GM19395 (cell line): Measurements from ENCODE around the gene SLC66A2.

Experiments used
- ATAC-seq: cut with Tn5 transposase; IDR thresholded peaks from one replicate; pipeline ENCODE4 v1.9.1; 2021; ENCODE audit warnings: mild to moderate bottlenecking, moderate library complexity; ENCODE audit not compliant: unreplicated experiment

Gene SLC66A2

DNA sequence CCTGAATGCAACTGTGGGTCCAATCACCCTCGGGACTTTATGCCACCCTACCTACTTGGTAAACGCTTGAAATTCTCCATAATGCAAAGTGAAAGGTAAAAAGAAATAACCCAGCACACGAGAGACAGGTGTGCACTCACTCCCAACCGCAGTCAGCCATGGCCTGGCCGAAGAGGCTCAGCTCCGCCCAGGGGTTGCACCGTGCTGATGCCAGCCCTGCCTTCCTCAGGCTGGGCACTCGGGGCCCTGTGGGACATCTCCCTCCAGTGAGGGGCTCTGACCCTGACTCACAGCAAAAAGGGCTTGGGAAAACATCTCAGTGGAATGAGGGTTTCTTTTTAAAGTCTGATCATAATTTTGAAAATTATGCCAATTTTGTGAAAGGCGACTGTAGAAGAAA, 13.3 kb downstream of the SLC66A2 start:
- ATAC-seq = no peak

DNA sequence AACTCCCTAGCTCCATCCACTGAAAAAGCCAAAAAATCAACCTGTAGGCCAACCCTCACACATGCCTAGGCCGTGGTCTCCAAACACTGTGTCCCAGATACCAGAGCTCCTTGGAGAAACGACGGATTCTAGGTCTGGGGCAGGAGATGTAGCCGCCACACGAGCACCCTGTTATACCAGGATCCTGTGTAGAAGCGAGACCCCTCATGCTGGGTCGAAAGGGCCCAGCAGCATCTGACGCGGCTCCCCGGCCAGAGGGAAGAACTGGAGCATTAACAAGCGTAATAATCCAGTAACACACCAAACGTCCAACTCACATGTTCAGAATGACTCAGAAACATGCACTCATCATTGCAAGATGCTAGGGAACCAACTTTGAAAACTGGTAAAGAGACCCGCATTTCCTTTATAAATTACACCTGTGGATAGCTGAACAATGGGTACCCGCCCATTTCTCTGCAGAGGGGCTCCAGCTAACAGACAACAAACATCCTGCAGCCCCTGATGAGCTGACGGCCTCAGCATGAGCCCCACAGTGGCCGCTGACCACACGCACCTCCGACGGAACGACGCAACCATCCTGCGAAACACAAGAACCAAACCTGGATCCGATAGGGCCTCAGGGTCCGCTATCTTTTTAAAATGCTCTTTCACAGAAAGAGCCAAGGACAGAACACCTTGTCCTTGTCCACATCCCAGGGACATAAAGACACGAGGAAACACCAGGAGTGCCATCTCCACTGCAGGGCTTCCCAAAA, 14.2 kb downstream of the SLC66A2 start:
- no peak for ATAC-seq

DNA sequence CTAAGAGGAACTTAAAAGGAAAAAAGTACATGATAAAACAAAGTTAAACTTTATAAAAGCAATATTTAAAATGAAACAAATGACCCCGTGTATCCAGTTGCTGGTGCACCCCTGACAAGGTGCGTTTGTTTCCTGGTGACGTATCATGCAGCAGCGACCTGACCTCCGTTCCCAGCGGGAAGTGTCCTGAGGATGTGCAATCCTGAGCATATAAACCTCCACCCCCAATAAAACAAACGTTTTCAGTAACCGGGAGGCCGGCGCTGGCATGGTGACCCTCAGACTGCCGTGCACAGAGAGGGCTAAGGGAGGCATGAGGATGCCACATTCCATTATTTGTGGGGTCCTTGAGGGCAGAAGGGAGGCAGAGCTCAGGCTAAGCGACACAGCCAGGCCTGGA, 14.8 kb downstream of the SLC66A2 start:
- ATAC-seq = no peak

DNA sequence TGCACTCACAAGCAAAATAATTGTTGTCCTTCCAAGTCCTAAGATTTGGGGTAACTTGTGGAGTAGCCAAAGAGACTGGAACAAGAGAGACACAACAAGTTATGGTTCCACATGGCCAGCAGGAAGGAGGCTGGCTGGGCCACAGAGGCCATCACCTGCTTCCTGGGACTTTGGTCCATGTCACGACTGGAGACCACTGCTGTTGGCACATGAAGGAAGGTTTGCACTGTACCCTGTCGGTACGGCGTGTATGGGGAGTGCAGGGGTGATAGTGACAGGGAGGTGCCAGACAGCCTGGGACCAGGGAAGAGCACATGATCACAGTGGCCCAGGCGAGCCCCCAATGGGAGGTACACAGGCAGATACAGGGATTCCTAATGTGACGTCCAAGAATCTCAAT, 15.5 kb downstream of the SLC66A2 start:
- no peak for ATAC-seq

DNA sequence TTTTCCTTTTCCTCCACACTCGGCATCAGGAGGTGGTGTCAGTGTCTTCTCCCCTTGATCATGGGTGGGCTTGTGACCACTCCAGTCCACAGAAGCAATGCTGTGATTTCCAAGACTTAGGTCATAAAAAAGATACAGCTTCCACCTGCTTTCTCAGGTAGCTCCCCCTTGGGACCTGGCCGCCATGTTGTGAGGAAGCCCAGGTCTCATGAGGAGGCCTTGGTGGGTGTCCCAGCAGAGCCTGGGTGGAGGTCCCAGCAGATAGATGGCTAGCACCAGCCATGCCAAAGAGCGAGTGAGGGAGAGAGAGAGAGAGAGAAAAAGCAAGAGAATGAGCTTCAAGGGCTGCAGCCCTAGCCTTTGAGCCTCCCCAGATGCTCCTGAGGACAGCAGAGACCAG, 16.0 kb downstream of the SLC66A2 start:
- ATAC-seq = no peak

DNA sequence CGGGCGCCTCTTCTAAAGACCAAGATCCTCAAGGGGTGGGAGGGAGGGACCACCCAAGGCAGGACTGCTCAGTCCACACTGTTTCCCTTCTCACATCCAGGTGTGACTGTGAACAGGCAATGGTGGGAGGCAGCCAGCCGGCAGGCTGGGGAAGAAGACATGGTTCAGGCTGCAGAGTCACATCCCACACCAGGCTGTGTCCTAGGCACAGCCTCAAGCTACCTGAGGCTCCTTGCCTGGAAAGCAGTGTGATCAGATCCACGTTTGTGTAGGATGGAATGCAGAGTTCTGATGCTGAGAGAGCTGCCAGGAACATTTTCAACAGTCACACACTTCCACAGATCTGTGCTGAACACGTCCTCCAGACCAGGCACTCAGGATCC, 16.4 kb downstream of the SLC66A2 start:
- no peak for ATAC-seq

DNA sequence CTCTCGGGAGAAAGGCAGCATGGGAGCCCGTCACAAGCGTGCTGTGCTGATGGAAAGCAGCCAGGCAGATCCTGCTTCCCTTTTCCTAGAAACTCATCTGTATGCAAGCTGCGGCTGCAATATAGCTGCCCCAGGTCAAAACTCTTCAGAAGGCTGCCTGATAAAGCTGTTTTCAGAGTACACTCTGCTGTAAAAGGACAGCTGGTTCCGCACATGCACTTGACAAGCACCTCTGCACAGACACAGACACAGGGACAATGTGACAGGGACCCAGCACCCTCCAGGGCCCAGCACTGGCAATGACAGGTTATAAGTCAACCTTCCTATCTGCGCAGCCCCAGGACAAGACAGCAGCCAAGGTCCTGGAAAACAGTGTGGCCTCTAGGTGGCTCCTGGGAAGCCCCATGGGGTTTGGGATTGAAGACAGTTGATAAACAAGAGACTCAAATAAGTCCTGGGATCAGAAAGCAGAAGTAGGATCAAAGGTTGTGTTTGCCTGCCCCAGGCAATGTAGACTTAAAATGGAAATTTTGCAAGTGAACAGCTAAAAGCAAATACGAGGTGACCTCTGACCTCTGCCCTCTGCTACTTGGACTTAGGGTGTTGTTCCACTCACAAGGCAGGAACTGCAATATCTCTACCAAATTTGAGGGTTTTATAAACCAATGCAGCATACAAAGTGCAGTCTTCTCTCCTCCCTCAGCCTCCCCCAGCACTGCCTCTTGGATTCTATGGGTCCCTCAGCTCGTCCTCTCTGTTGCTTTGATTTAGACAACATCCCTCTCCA, 16.9 kb downstream of the SLC66A2 start:
- ATAC-seq = no peak

DNA sequence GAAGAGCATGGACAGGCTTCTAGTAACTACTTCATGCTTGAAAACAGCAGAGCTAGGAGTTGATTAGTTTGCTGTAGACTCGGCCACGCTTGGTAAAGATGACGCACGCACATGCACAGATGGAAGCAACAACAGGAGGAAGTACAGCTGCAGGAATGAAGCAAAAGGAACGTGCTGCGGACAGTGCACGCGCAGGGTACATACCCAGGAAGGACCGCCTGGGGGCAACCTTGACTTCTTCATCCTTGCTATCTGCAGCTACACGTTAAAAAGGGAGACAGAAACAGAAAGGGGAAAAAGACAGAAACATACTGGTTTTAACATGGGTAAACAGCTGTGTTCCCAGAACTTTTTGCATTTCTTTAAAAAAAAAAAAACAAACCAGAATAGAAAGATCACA, 17.7 kb downstream of the SLC66A2 start:
- no peak for ATAC-seq

DNA sequence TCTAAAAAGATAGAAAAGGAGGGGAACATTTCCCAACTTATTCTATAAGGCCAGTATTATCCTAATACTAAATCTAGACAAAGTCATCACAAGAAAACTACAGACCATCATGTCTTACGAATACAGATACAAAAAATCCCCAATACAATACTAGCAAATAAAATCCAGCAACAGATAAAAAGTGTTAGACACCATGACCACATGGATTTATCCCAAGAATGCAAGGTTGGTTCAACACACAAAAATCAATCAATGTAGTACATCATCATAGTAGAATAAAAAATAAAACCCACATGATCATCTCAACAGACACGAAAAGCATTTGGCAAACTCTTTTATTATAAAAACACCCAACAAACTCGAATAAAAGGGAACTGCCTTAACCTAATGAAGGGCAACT, 18.5 kb downstream of the SLC66A2 start:
- ATAC-seq = no peak

DNA sequence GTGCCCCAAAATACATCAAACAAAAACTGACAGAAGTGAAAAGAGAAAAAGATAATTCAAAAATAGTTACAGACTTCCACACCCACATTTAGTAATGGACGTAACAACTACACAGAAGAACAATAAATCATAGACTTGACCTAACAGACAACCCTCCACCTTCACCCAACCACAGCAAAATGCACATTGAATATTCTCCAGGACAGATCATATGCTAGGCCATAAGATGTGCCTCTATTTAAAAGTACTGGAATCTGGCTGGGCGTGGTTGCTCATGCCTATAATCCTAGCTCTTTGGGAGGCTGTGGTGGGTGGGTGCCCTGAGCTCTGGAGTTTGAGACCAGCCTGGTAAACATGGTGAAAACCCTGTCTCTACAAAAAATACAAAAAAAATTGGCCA, 20.0 kb downstream of the SLC66A2 start:
- ATAC-seq = no peak

DNA sequence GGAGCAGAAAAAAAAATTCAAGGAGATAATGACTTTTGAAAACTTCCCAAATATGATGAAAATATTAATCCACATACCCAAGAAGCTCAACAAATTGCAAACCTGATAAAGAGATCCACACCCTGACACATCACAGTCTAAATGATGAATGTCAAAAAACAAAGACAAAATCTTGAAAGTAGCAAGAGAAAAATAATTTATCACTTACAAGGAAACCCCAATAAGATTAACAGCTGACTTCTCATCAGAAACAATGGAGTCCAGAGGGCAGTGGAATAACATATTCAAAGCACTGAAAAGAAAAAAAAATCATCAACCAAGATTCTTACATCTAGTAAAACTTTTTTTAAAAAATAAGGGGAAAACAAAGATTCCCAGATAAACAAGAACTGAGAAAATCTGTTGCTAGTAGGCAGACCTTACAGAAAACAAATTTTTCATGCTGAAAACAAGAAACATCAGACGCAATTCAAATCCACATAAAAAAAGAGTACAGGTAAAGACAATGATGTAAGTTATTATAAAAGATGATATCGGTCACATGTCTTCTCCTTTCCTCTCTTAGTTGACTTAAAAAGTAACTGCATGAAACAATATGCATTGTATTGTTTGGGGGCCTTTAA, 21.3 kb downstream of the SLC66A2 start:
- no peak for ATAC-seq

DNA sequence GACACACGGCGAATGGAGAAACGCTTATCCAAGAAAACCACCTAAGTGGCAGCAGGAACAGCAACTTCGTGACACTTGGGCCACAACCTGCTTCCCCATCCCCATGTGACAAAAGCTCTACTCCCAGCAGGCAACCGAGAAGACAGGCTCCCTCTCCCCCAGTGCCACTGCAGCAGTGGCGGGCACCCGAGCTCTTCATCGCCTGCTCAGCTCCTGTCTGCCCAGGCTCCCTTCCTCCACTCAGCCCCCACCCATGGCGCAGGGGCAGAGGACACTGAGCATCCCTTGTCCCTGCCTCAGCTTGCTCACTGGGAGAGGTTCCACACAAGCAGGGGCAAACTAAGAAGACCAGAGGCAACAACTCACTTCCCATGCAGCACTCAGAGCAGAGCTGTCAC, 22.9 kb downstream of the SLC66A2 start:
- no peak for ATAC-seq

DNA sequence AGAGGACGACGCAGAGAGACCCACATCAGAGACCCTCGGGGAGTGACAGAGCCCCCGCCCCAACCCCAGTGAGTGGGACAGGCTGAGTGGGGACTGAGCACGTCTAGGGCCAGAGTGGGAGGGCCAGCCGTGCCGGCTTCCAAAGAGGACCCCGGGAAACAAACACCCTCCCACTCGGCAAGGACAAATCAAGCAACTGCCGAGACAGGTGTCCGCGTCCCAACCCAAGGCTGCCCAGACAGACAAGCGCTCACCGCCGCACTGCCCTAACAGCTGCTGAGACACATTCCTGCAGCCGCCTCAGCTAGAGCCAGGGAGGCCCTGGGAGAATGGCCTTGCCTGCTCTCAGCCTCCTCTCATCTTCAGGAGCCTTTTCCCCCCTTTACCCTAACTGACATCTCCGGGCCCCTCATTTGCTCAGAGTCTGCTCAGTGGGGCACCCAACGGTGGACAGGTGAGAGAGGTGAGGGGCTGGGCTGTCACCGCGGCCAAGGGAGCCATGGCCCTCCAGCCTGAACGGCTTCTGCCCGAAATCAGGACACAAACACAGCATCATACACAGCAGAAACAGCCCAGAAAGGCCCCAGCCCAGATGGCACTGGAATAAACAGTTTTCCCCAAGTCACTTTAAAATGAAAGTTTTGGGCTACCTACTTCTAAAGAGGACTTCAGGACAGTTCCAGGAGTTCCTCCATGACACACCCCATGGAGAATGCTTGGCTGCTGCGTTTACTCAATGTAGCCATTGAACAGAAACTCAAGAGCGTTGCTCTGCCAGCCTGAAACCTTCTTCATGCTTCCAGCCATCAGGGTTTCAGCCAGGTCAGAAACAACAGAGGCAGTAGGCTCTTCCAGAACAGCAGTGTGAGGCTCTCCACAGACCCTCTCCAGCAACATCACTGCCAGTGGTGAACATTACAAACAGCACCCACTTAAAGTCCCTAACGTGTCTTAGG, 23.6 kb downstream of the SLC66A2 start:
- ATAC-seq = no peak

DNA sequence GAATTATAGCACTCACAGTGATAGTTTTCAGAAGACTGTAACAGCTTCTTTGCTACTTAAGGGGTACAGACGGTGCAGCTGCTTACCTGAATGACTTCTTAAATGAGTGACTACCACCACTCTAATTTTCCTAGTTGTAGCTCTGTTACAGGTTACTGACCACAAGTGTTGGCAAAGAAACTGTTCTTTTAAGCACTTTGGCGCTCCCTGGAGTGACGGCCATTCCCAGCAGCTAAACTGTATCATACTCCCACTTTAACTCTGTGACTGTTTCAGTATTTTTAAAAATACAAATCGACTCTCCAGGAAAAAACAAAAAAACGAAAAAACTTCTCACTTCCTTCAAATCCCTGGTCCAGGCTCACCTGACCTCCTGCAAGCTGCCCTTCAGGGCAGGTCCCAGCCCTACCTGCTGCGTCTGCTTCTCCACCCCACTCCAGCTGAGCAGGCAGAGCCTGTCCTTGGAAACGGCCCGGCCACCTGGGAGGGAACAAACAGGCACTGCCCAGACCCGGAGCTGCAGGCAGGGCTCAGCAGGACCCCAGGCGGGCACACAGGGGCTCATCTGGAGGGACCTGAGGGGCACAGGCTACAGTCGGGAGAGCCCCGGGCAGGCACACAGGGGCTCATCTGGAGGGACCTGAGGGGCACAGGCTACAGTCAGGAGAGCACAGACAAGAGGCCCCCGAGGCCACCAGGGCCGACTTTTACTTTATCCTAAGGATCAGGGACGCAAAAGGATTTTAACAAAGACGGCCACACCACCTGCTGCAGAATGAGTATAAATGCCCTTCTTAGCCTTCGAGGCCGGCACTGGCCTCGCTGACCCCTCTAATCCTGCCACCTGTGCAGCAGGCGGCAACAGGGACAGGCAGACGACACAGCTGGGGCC, 24.5 kb downstream of the SLC66A2 start:
- ATAC-seq = no peak

DNA sequence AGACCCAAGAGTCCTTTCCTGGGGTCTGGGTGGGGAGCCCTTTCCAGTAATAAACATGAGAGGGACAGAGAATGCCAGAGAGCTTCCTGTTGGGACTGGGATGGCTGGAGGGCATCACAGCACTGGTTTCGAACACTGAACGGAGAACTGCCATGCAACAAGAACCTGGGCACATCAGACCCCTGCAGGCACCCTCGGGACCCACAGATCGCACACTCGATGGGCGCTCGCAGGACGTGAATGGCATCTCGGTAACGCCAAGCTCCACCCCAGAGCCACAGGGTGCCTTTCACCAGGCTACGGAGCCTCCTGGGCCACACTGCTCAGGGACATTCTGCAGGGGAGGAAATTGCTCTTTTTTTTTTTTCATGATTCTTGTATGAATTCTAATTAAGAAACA, 25.1 kb downstream of the SLC66A2 start:
- ATAC-seq = no peak

DNA sequence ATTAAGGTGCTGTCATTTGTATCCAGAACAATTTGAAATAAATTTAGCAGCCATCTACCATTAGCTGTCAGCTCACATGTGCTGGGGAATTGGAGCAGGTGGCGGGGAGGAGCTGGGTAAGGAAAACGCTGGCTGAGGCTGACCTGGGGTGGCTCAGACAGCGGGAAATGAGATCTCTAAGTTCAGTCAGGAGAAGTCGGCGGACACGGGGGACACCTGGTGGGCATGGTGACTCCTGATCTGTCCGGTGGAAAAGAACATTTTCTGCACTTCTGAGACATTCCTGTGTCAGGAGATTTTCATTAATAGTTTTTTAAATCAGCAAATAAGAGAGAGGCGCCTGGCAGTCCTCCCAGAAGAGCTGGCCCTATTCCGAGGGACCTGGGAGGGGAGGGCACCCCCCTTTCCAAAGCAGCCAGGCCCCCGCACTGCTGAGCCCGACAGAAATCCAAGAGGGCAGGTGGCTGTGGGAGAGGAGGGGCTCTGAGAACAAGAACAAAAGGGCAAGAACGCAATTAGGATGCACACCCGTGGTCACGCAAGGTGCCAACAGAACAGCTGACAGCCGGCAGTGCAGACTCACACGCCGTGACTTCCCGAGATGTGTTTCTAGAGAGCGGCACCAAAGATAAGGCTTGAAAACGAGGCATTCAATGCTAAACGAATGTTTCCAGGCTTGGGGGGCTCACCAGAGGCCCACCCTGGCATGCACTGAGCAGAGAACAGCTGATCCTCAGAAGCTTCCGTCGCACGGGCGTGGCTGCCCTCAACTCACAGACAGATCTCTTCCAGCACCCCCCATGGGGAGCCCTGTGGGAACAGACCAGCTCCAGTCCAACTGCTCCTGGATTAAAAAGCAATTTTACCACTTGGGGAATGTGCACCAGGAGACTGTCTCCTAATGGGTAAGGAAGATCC, 26.4 kb downstream of the SLC66A2 start:
- ATAC-seq = no peak

DNA sequence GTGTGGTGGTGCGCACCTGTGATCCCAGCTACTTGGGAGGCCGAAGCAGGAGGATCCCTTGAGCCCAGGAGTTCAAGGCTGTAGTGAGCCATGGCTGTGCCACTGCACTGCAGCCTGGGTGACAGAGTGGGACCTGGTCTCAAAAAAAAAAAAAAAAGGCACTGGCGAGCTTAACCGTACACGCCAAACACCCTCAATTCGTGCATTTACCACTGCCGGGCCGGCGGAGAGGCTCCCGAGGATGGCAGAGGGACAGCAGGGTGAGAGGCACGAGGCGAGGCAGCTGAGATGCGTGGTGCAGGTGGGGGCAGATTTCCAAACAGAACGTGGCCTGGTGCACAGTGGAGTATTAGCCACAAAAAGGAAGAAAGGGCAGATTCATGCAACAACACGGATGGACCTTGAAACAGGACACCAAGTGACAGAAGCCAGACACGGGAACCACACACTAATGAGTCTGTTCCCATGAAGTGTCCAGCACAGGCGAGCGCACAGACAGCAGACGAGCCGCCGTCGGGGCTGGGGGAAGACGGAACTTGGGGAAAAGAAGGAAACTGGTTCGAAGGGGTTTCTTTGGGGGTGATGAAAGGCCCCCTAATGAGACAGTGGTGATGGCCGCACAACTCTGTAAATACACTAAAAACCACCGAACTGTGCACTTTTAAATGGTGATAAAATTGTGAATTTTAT, 27.4 kb downstream of the SLC66A2 start:
- no peak for ATAC-seq

DNA sequence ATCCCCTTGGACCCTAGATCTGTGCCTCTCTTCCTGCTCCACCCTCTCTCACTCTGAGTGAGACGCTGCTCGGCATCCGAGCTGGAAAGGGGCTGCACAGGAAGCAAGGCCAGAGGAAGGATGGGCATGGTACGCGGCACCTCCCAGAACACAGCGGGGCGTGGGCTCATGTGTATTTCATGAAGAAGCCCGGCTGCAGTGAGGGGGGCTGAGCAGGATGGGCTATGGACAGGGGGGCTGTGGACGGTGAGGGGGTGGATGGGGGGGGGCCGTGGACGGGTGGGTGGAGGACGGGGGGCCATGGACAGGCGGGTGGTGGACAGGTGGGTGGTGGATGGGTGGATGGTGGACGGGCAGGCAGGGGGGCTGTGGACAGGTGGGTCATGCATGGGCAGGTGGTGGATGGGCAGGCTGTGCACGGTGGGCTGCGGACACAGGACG, 28.5 kb downstream of the SLC66A2 start:
- ATAC-seq = no peak
